PC-9 (cell line): Measurements from ENCODE around the gene RTN1. TPM values are rescaled to one million over a fixed set of nuclear protein-coding genes. Genes with fewer than 3 reads are reported as not detected.

ENCODE experiments used
- BruUV-seq: library from RNA; stranded (reverse); fragments of 400-500 nt; replicated peaks from 2 replicates; lab custom pipeline; 2021; lab: Mats Ljungman, UMichigan
- CTCF ChIA-PET: fragments of 300-600 bp; sonication (Branson Sonifier 250); formaldehyde crosslinking; loops from one replicate; lab custom pipeline; 2022; ENCODE audit warnings: antibody characterized with exemption; lab: Charles Lee
- POLR2A ChIA-PET: fragments of 300-600 bp; sonication (Branson Sonifier 250); formaldehyde crosslinking; loops from one replicate; lab custom pipeline; 2022; ENCODE audit warnings: antibody characterized with exemption; ENCODE audit not compliant: unreplicated experiment; lab: Charles Lee
- DNase-seq, 2 experiments: peaks; one replicate each; pipeline versions ENCODE4 v3.0.0 to v3.0.0-alpha.2; 2015 to 2022; ENCODE audit warnings: mixed read lengths in 1 of 2
- H2AFZ ChIP-seq: fragments of 200-600 bp; sonication (generic); 2 replicates; pipeline ENCODE4 v1.8.1; 2017; ENCODE audit warnings: antibody characterized with exemption
- H3F3A ChIP-seq: fragments of 200-600 bp; sonication (generic); 2 replicates; pipeline ENCODE4 v1.8.1; 2017; ENCODE audit warnings: antibody characterized with exemption, mild to moderate bottlenecking, low read depth; ENCODE audit not compliant: insufficient read depth
- H3K27ac ChIP-seq: fragments of 200-600 bp; sonication (generic); 2 replicates; pipeline ENCODE4 v1.6.1; 2016; ENCODE audit warnings: mixed run types
- H3K27me3 ChIP-seq: fragments of 200-600 bp; sonication (generic); 2 replicates; pipeline ENCODE4 v1.6.1; 2016; ENCODE audit warnings: low read depth, mixed run types; ENCODE audit not compliant: insufficient read depth
- H3K36me3 ChIP-seq: fragments of 200-600 bp; sonication (generic); 2 replicates; pipeline ENCODE4 v1.6.1; 2016; ENCODE audit warnings: low read depth, mixed run types
- H3K4me1 ChIP-seq: fragments of 200-600 bp; sonication (generic); replicated peaks from 2 replicates; pipeline ENCODE4 v1.6.1; 2016; ENCODE audit warnings: mixed run types; ENCODE audit not compliant: insufficient read depth
- H3K4me2 ChIP-seq: fragments of 200-600 bp; sonication (generic); 2 replicates; pipeline ENCODE4 v1.6.1; 2017; ENCODE audit warnings: mixed run types
- H3K4me3 ChIP-seq: fragments of 200-600 bp; sonication (generic); 2 replicates; pipeline ENCODE4 v1.6.1; 2016; ENCODE audit warnings: mixed run types
- H3K79me2 ChIP-seq: fragments of 200-600 bp; sonication (generic); 2 replicates; pipeline ENCODE4 v1.6.1; 2017; ENCODE audit warnings: low read depth, mixed run types
- H3K9me2 ChIP-seq: fragments of 200-600 bp; sonication (generic); 2 replicates; pipeline ENCODE4 v1.8.1; 2017; ENCODE audit warnings: mild to moderate bottlenecking; ENCODE audit not compliant: insufficient read depth
- H3K9me3 ChIP-seq: fragments of 200-600 bp; sonication (generic); 2 replicates; pipeline ENCODE4 v1.8.1; 2016; ENCODE audit warnings: low read depth; ENCODE audit not compliant: insufficient read depth
- H4K20me1 ChIP-seq: fragments of 200-600 bp; sonication (generic); 2 replicates; pipeline ENCODE4 v1.8.1; 2017; ENCODE audit not compliant: insufficient read depth
- EZH2 ChIP-seq: fragments of 200-600 bp; sonication (generic); IDR thresholded peaks from 2 replicates; pipeline ENCODE4 v1.8.0; 2017; ENCODE audit warnings: antibody characterized with exemption, low read depth
- intact Hi-C: fragments of 100-400 bp; cut with micrococcal nuclease; formaldehyde crosslinking; loops from one replicate; pipeline ENCODE4 v1.10.0; 2022; ENCODE audit not compliant: unreplicated experiment
- total RNA-seq: library from RNA; stranded (reverse); gene quantifications from 2 replicates; pipeline ENCODE4 v1.2.3, GENCODE V29; 2021
- TF ChIP-seq, protein P1 (sequence below): fragments of 200-600 bp; sonication (generic); conservative IDR thresholded peaks from 2 replicates; pipeline ENCODE4 v1.6.1; 2017; ENCODE audit warnings: mixed run types, antibody characterized with exemption, mild to moderate bottlenecking, moderate library complexity

Gene RTN1
- total RNA-seq, 1 experiment from 2014 or later = not detected

DNA sequence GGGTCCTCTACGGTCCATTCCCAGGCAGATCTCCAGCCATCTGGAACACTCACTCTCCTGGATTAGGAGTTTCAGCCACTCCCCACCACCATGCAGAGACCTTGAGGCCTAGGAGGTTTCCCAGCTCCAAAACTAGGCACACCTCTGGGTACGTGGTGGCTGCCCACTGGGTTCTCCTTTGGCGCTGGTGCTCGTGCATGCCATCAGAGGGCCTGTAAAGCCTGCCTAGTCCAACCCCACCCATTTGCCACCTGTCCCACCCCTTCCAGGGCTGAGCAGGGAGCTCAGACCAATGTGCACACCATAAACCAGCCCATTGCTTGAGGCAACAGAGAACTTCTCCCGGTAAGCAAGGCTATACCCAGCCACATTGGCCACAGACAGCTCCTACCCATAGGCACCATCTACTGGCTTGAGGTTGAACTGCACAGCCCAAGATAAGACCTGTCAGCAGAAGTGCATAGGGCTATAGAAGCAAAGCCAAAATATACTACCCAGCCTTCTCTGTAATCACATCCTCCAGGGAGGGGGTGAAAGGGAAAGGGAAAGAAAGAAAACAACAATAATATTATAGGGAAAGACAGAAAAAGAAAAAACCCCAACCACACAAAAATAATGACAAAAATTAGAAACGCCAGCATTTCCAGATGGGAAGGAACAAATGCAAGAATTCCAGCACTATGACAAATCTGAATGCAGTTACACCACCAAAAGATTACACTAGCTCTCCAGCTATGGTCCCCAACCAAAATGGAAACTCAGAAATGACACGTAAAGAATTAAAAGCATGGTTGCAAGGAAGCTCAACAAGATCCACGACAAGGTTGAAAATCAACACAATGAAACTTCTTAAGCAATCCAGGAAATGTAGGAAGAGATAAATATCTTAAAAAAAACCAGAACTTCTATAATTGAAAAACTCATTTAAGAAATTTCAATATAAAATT lies 182.1 kb downstream of the RTN1 start:
- H3K9me2 ChIP-seq = no peaks in the 10 kb centered on the region
- BruUV-seq = no TSS peak
- no peaks in the 10 kb centered on the region for H3F3A ChIP-seq
- no peak overlapping the region for H3K27ac ChIP-seq
- no peaks in the 10 kb centered on the region for H4K20me1 ChIP-seq
- no peak overlapping the region for H3K4me2 ChIP-seq
- H3K36me3 ChIP-seq = no peaks in the 10 kb centered on the region
- H3K4me3 ChIP-seq = no peak overlapping the region
- DNase-seq = peak in 1 of 2 experiments; percentile 29
- H2AFZ ChIP-seq = no peak overlapping the region
- no peaks in the 10 kb centered on the region for H3K79me2 ChIP-seq
- intact Hi-C loops = loop anchor here (10.0 kb wide), 1 partner anchor 664 kb away; no protein-coding TSS in a partner anchor
- ChIA-PET CTCF (interaction anchor here (0.6 to 0.7 kb wide), 2 partner anchors 245 to 744 kb away, joined by 3 to 7 read pairs; no protein-coding TSS in a partner anchor), POLR2A (no interaction called here)
- no peaks in the 10 kb centered on the region for H3K9me3 ChIP-seq
- no peaks in the 10 kb centered on the region for H3K4me1 ChIP-seq
- TF ChIP-seq, protein P1, sequence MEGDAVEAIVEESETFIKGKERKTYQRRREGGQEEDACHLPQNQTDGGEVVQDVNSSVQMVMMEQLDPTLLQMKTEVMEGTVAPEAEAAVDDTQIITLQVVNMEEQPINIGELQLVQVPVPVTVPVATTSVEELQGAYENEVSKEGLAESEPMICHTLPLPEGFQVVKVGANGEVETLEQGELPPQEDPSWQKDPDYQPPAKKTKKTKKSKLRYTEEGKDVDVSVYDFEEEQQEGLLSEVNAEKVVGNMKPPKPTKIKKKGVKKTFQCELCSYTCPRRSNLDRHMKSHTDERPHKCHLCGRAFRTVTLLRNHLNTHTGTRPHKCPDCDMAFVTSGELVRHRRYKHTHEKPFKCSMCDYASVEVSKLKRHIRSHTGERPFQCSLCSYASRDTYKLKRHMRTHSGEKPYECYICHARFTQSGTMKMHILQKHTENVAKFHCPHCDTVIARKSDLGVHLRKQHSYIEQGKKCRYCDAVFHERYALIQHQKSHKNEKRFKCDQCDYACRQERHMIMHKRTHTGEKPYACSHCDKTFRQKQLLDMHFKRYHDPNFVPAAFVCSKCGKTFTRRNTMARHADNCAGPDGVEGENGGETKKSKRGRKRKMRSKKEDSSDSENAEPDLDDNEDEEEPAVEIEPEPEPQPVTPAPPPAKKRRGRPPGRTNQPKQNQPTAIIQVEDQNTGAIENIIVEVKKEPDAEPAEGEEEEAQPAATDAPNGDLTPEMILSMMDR = peak; percentile 79
- no peak for TF ChIP-seq EZH2
- no peaks in the 10 kb centered on the region for H3K27me3 ChIP-seq

DNA sequence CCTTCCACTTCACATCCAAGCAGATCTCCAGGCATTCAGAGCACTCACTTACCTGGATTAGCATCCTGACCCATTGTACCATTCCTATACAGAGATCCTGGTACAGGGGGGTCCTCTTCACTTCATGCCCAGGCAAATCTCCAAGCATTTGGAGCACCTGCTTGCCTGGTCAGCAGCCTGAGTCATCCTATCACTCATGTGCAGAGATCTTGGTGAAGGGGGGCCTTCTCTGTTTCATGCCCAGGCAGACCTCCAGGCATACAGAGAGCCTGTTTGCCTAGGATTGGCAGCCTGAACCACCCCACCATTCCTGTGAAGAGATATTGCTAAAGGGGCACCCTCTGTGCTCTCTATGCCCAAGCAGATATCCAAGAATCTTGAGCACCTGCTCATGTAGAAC lies 182.9 kb downstream of the RTN1 start:
- no peaks in the 10 kb centered on the region for H3K27me3 ChIP-seq
- intact Hi-C loops = loop anchor here (10.0 kb wide), 1 partner anchor 663 kb away; no protein-coding TSS in a partner anchor
- no peak overlapping the region for H3K4me3 ChIP-seq
- H4K20me1 ChIP-seq = no peaks in the 10 kb centered on the region
- no peaks in the 10 kb centered on the region for H3K79me2 ChIP-seq
- H3F3A ChIP-seq = no peaks in the 10 kb centered on the region
- H2AFZ ChIP-seq = no peak overlapping the region
- no peaks in the 10 kb centered on the region for H3K9me3 ChIP-seq
- POLR2A ChIA-PET = no interaction called here
- no peaks in the 10 kb centered on the region for H3K4me1 ChIP-seq
- H3K4me2 ChIP-seq = no peak overlapping the region
- CTCF ChIA-PET = no interaction called here
- no peak for DNase-seq
- H3K9me2 ChIP-seq = no peaks in the 10 kb centered on the region
- no peak overlapping the region for H3K27ac ChIP-seq
- BruUV-seq = no TSS peak
- TF ChIP-seq EZH2 = no peak
- TF ChIP-seq, protein P1 = no peak
- H3K36me3 ChIP-seq = no peaks in the 10 kb centered on the region

DNA sequence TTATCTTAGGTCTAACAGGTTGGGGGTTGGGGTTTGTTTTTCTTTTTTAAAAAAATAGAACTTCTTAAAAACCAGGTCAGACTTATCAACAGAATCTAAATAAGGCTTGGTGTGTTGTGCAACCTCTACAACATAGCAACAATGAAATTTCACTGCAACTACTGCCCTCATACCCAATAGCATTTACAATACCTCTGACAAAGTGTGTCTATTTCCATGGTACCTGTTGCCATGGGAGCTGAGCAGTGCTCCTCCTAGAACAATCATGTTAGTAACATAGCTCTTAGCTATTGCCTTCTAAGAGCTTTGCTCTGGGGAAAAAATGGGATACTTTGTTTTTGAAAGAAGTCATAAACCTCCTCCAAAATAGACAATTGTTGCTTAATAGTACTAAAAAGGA lies 190.7 kb downstream of the RTN1 start:
- DNase-seq = no peak
- TF ChIP-seq, protein P1 = no peak
- no peak for TF ChIP-seq EZH2

More for the DNA sequence above, 190.7 kb downstream of the RTN1 start:
- ChIA-PET CTCF (no interaction called here), POLR2A (no interaction called here)
- no peaks in the 10 kb centered on the region for H3F3A ChIP-seq
- H2AFZ ChIP-seq = no peak overlapping the region
- intact Hi-C loops = loop anchor here (10.0 kb wide), 1 partner anchor 655 kb away; no protein-coding TSS in a partner anchor
- no peak overlapping the region for H3K27ac ChIP-seq
- H3K4me1 ChIP-seq = no peaks in the 10 kb centered on the region
- H3K4me3 ChIP-seq = no peak overlapping the region
- H3K27me3 ChIP-seq = no peaks in the 10 kb centered on the region
- H4K20me1 ChIP-seq = no peaks in the 10 kb centered on the region
- no TSS peak for BruUV-seq
- H3K9me2 ChIP-seq = no peaks in the 10 kb centered on the region
- no peak overlapping the region for H3K4me2 ChIP-seq
- no peaks in the 10 kb centered on the region for H3K79me2 ChIP-seq
- H3K9me3 ChIP-seq = no peaks in the 10 kb centered on the region
- no peaks in the 10 kb centered on the region for H3K36me3 ChIP-seq
